ENCODE measurements around the gene GAREM1. TPM values are rescaled to one million over a fixed set of nuclear protein-coding genes. Genes with fewer than 3 reads are reported as not detected.

Gene GAREM1
- total RNA-seq, 1 experiment from 2014 or later: 7.0 TPM

- DNase-seq (ENCODE audit: low spot score): no peak
- H3K27ac Mint-ChIP-seq: no peak overlapping the region
- H3K27me3 Mint-ChIP-seq (ENCODE audit: low read depth): no peaks in the 10 kb centered on the region
- CTCF ChIA-PET: no interaction called here
- TF ChIP-seq MXD4 (CRISPR knock-in tag; IDR thresholded peaks at IDR 0.05; ENCODE audit: borderline replicate concordance) (no peak), OVOL2 (CRISPR knock-in tag; IDR thresholded peaks at IDR 0.05; ENCODE audit: borderline replicate concordance) (no peak), ZNF138 (CRISPR knock-in tag; conservative IDR thresholded peaks at IDR 0.05) (no peak), SOX15 (CRISPR knock-in tag; IDR thresholded peaks at IDR 0.05) (no peak), ZNF121 (CRISPR knock-in tag; IDR thresholded peaks at IDR 0.05) (no peak), AR (CRISPR knock-in tag; IDR thresholded peaks at IDR 0.05) (no peak), ZNF532 (CRISPR knock-in tag; IDR thresholded peaks at IDR 0.05; ENCODE audit: borderline replicate concordance) (no peak), NR1H2 (CRISPR knock-in tag; IDR thresholded peaks at IDR 0.05) (no peak), CBFB (CRISPR knock-in tag; IDR thresholded peaks at IDR 0.05; ENCODE audit: low read depth) (no peak), TP53 (CRISPR knock-in tag; IDR thresholded peaks at IDR 0.05) (no peak), PREB (CRISPR knock-in tag; IDR thresholded peaks at IDR 0.05; ENCODE audit: borderline replicate concordance) (no peak), RORB (CRISPR knock-in tag; IDR thresholded peaks at IDR 0.05) (no peak), SP1 (CRISPR knock-in tag; conservative IDR thresholded peaks at IDR 0.05) (no peak), ETV6 (CRISPR knock-in tag; IDR thresholded peaks at IDR 0.05) (no peak), ZNF232 (CRISPR knock-in tag; IDR thresholded peaks at IDR 0.05) (no peak)
- TF ChIP-seq, protein P1, sequence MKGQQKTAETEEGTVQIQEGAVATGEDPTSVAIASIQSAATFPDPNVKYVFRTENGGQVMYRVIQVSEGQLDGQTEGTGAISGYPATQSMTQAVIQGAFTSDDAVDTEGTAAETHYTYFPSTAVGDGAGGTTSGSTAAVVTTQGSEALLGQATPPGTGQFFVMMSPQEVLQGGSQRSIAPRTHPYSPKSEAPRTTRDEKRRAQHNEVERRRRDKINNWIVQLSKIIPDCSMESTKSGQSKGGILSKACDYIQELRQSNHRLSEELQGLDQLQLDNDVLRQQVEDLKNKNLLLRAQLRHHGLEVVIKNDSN (CRISPR knock-in tag; IDR thresholded peaks at IDR 0.05): no peak
- TF ChIP-seq, protein P2, sequence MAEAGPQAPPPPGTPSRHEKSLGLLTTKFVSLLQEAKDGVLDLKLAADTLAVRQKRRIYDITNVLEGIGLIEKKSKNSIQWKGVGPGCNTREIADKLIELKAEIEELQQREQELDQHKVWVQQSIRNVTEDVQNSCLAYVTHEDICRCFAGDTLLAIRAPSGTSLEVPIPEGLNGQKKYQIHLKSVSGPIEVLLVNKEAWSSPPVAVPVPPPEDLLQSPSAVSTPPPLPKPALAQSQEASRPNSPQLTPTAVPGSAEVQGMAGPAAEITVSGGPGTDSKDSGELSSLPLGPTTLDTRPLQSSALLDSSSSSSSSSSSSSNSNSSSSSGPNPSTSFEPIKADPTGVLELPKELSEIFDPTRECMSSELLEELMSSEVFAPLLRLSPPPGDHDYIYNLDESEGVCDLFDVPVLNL (CRISPR knock-in tag; IDR thresholded peaks at IDR 0.05; ENCODE audit: borderline replicate concordance, low read depth): no peak
- TF ChIP-seq, protein P3, sequence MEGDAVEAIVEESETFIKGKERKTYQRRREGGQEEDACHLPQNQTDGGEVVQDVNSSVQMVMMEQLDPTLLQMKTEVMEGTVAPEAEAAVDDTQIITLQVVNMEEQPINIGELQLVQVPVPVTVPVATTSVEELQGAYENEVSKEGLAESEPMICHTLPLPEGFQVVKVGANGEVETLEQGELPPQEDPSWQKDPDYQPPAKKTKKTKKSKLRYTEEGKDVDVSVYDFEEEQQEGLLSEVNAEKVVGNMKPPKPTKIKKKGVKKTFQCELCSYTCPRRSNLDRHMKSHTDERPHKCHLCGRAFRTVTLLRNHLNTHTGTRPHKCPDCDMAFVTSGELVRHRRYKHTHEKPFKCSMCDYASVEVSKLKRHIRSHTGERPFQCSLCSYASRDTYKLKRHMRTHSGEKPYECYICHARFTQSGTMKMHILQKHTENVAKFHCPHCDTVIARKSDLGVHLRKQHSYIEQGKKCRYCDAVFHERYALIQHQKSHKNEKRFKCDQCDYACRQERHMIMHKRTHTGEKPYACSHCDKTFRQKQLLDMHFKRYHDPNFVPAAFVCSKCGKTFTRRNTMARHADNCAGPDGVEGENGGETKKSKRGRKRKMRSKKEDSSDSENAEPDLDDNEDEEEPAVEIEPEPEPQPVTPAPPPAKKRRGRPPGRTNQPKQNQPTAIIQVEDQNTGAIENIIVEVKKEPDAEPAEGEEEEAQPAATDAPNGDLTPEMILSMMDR (IDR thresholded peaks at IDR 0.05): no peak
- TF ChIP-seq, protein P4, sequence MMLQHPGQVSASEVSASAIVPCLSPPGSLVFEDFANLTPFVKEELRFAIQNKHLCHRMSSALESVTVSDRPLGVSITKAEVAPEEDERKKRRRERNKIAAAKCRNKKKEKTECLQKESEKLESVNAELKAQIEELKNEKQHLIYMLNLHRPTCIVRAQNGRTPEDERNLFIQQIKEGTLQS (CRISPR knock-in tag; conservative IDR thresholded peaks at IDR 0.05): no peak
- TF ChIP-seq, protein P5, sequence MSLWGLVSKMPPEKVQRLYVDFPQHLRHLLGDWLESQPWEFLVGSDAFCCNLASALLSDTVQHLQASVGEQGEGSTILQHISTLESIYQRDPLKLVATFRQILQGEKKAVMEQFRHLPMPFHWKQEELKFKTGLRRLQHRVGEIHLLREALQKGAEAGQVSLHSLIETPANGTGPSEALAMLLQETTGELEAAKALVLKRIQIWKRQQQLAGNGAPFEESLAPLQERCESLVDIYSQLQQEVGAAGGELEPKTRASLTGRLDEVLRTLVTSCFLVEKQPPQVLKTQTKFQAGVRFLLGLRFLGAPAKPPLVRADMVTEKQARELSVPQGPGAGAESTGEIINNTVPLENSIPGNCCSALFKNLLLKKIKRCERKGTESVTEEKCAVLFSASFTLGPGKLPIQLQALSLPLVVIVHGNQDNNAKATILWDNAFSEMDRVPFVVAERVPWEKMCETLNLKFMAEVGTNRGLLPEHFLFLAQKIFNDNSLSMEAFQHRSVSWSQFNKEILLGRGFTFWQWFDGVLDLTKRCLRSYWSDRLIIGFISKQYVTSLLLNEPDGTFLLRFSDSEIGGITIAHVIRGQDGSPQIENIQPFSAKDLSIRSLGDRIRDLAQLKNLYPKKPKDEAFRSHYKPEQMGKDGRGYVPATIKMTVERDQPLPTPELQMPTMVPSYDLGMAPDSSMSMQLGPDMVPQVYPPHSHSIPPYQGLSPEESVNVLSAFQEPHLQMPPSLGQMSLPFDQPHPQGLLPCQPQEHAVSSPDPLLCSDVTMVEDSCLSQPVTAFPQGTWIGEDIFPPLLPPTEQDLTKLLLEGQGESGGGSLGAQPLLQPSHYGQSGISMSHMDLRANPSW (CRISPR knock-in tag; conservative IDR thresholded peaks at IDR 0.05; ENCODE audit: low read depth): no peak
- POLR2A ChIA-PET: no interaction called here
- ATAC-seq: no peak
- peaks cover 33% of the 10 kb centered on the region for H3K4me1 Mint-ChIP-seq
- no peaks in the 10 kb centered on the region for H3K36me3 Mint-ChIP-seq
- H3K9me3 Mint-ChIP-seq: no peaks in the 10 kb centered on the region
- no peak overlapping the region for H3K4me3 Mint-ChIP-seq
Measured at GRCh38 chr18:32244881-32245280, 225.8 kb downstream of the GAREM1 start.
